HG03095 (cell line): ENCODE measurements around the gene FOXK1.
"Not testable (repeated sequence)": the region's sequence is repeated elsewhere in the genome, so short reads cannot be mapped to it uniquely, and the experiment has no call there.

ENCODE experiments used
- ATAC-seq: cut with Tn5 transposase; IDR thresholded peaks from one replicate; pipeline ENCODE4 v1.9.1; 2021; ENCODE audit warnings: moderate library complexity; ENCODE audit not compliant: unreplicated experiment

The FOXK1 gene

DNA sequence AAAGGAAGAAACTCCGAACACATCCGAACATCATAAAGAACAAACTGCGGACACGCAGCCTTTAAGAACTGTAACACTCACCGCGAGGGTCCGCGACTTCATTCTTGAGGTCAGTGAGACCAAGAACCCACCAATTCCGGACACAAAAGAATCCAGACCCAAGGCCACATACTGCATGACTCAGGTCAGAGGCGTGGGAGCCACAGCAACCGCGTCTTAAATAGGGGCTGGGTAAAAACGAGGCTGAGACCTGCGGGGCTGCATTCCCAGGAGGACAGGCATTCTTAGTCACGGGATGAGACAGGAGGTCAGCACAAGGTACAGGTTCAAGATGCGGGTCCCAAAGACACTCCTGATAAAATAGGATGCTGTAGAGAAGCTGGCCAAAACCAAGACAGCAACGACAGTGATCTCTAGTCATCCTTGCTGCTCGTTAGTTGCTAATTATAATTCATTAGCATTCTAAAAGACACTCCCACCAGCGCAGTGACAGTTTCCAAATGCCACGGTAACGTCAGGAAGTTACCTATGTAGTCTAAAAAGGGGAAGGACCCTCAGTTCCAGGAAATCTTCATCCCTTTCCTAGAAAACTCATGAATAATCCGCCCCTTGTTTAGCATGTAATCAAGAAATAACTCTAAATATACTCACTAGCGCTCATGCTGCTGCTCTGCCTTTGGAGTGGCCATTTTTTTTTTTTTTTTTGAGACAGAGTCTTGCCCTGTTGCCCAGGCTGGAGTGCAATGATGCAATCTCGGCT is 112.7 kb downstream of the FOXK1 start:
- ATAC-seq, result no peak

DNA sequence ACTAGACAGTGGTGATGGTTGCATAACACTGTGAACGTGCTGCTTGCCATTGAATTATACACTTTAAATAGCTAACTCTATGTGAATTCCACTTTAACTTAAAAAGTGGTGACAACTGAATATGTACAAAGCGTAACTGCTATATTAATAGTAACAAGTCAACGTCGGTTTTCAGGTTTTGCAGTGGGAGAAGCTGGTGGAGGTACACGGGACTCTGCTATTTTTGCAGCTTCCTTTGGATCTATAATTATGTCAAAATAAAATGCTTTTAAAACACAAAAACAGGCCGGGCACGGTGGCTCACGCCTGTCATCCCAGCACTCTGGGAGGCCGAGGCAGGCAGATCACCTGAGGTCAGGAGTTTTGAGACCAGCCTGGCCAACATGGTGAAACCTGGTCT is 114.4 kb downstream of the FOXK1 start:
- no peak for ATAC-seq

DNA sequence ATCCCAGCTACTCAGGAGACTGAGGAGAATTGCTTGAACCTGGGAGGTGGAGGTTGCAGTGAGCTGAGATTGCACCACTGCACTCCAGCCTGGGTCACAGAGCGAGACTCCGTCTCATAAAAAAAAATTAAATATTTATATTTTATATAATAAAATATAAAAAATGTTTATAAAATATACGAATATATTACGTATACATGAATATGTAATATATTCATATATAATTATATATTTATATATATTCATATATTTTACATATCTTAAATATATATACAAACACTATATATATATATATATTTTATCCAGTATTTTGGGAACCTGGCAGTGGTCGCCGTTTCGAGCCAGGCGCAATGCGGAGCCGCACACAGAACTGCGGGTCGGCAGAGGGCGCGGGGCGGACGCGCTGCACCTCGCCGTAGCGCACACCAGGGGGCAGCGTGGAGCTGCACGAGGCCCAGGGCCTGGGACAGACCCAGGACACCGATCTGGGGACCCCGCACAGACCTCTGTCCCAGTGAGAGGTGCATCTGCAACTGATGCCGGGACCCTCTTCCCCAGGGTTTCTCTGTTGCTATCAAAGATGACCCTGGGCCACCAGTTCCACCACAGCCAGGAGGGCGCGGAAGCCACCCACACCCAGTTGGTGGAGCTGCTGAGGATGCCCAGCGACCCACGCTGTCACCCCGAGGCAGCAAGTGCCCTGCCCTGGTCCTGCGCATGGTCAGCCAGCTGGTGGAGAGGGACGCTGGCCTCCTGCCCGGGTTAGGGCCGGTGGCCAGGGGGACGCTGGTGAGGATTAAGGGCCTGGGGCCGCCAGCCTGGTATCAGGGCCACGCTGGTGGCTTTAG is 116.0 kb downstream of the FOXK1 start:
- peak; percentile 69 for ATAC-seq

DNA sequence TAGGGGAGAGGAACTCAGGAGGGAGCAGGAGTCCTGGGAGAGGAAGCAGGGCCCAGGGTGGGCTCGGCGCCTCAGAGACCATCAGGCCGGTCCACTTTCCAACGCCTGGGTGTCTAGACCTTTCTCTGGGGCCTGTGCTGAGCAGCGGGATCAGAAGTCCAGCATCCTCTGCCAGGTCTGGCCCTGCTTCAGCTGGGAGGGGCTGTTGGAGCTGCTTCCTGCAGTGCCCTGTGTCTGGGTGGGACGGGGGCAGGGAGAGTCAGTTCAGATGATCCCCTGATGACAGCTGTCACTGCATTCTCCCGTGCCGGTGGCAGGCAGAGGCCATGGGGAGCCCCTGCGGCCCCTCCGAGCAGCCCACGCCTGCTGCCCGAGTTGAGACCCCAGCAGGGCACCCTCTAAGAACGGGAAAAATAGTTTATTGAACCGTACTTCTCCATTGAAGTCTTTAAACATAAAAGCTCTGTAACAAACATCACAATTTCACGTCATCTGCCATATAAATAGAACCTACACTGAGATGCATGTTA is 116.7 kb downstream of the FOXK1 start:
- no peak for ATAC-seq

GRCh38 chr7:4799508-4800268 is 117.6 kb downstream of the FOXK1 start:
- no peak for ATAC-seq

DNA sequence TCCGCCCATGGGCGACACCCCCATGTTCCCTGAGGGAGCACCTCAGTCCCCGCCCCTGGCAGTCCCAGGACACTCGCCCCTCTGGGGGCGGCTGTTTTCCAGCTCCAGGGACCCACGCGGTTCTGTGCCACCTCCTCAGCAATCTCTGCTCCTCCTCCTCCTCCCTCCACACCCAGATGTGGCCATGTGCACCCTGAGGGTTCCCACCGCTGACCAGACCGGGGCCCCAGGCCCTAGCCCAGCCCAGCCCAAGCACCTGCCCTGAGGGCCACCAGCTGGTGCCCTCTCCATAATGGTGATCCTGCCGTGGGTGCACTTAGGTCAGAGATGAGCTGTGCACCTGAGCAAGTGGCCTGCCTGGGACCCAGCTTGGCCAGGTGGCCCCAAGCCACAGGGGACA is 118.4 kb downstream of the FOXK1 start:
- ATAC-seq, result no peak

DNA sequence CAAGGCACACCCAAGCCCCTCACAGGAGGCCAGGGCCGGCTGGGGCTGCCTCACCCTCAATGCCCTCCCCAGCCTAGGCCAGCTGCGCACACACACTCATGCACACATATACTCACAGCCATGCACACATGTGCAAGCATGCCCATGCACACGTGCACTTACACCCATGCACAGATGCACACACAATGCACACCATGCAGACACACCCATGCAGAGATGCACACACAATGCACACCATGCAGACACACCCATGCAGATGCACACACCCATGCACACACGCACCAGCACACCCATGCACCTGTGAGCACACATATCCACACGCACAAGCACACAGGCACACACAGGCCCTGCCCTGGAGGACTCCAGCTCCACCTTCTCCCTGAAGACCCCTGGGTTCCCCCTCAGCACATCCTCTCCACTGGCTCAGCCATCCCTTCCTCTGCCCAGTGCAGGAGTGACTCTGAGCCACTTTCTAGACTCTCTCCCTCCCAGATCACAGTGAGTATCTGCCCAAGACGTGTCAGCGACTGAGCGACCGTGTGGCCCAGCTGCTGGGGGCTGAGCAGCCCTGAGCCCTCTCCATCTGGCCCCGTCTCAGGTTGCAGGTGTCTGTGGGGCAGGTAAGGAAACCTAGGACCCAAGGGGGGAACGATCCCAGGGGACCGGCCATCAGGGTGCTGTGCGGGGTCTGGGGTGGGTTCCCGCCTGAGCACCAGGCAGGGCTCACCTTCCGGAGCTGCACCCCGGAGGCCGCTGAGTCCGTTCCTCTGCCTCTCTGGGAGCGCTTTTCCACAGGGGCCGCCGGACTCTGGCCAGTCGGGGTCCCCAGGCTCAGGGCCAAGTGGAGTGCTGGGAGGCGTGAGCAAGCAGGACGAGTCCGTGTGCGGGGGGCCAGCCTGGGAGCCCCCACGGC is 119.1 kb downstream of the FOXK1 start:
- ATAC-seq, result no peak

DNA sequence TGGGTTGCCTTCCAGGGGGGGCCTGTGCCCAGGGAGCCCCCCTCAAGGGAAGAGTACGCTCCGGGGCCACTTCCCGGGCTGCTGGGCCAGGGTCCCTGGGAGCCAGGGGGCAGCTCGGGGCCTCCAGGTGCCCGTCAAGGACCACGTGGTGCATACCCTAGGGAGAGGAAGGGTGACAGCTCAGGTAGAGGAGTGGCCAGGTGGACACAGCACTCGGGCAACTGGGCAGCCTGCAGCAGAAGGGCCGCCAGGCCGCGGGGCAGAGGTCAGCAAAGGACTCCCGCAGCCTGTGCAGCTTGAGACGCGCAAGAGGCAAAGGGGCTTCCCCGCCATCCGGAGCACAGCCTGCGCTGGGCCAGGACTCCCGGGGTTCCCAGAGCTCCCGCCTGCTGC is 119.7 kb downstream of the FOXK1 start:
- no peak for ATAC-seq

DNA sequence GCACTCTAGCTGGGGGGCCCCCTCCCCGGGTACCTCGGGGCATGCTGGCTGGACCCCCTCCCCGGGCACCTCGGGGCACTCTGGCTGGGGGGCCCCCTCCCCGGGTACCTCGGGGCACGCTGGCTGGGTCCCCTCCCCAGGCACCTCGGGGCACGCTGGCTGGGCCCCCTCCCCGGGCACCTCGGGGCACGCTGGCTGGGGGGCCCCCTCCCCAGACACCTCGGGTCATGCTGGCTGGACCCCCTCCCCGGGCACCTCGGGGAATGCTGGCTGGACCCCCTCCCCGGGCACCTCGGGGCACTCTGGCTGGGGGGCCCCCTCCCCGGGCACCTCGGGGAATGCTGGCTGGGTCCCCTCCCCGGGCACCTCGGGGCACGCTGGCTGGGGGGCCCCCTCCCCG is 120.5 kb downstream of the FOXK1 start:
- ATAC-seq, result not testable (repeated sequence)

DNA sequence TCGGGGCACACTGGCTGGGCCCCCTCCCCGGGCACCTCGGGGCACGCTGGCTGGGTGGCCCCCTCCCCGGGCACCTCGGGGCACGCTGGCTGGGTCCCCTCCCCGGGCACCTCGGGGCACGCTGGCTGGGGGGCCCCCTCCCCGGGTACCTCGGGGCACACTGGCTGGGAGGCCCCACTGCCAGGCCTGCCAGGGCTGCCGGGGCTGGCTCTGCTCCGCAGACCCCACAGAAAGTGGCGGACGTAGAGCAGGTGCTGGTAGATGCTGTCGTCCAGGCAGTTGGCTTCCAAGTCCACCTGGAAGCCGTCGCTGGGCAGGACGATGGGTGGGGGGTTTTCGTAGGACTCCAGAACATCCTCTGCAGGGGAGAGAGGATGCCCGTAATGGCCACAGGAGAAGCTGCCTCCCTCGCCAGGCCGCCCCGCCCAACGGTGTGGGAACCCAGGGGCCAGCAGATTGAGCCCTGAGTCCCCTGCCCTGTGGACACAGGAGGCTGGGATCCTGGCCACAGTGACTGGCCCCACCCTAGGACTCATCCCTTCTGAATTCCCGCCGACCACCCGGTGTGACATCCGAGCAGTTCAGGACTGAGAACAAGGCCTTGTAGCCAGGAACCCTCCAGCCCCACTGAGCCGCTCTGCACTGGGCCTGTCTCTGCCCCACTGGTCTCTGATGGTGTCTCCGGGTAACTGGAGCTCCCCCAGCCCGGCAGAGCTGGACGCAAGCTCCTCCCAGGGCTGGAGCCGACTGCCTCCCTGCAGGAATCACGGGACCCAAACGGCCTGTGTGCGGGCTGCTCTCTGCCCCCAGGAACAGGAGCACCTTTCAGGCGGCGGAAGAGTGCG is 121.5 kb downstream of the FOXK1 start:
- ATAC-seq, result no peak

DNA sequence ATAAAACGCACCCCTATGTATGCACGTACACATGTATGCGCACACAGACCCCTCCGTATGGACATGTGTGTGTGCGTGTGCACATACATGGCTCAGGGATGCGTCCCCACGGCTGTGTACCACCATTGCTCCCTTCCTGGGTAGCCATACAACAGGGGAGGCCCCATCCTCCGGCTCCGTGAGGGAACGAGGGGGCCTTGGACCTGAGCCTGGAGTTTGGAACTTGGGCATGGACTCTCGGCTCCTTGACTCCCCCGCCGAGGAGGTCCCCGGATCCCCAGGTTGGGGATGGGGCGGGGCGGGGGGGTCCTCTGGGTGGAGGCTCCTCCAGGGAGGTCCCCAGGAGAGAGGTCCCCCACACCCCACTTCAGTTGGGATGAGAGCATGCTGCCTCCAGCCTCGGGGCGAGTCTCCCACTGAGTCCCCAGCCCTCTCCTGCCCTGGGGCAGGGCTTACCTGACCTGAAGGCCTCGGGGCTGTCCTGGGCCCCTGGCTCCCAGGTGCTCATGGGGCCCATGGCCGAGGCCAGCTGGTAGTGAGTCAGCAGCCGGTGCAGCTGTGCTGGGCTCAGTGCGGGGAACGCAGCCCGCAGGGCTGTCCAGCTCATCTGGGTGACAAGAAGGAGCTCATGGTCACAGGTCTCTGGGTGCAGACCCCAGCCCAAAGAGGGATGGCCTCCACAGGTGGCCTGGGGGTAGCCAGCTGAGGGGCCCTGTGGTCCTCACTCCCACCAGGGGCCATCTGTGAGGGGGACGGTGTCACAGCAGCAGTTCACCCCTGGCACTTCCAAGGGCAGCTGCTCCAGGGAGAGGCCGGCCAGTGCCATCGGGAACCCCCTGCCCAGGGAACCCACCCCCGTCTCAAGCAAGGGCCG is 123.3 kb downstream of the FOXK1 start:
- ATAC-seq, result no peak

GRCh38 chr7:4805984-4806300 is 123.8 kb downstream of the FOXK1 start:
- no peak for ATAC-seq

- ATAC-seq, result no peak
These were observed 125.0 kb downstream of the FOXK1 start for GRCh38 chr7:4806983-4807597.

GRCh38 chr7:4807598-4808016 is 125.5 kb downstream of the FOXK1 start:
- ATAC-seq, result no peak

- no peak for ATAC-seq
These were observed 125.9 kb downstream of the FOXK1 start for GRCh38 chr7:4808026-4808425.

- ATAC-seq, result no peak
These were observed 126.5 kb downstream of the FOXK1 start for GRCh38 chr7:4808565-4808964.

GRCh38 chr7:4809091-4809591 is 127.0 kb downstream of the FOXK1 start:
- ATAC-seq, result no peak

DNA sequence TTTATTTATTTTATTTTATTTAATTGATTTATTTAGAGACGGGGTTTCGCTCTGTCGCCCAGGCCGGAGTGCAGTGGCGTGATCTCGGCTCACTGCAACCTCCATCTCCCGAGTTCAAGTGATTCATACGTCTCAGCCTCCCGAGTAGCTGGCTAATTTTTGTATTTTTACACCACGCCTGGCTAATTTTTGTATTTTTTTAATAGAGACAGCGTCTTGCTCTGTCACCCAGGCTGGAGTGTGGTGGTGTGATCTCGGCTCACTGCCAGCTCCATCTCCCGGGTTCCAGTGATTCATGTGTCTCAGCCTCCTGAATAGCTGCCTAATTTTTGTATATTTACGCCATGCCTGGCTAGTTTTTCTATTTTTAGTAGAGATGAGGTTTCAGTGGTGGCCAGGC is 127.6 kb downstream of the FOXK1 start:
- ATAC-seq, result no peak
